Brain pericyte (primary cell): ENCODE data around the gene TMEM117.
"Not testable (repeated sequence)": the region's sequence is repeated elsewhere in the genome, so short reads cannot be mapped to it uniquely, and the experiment has no call there.

Source experiments
- DNase-seq: peaks from one replicate; pipeline ENCODE4 v3.0.0-alpha.2; 2012; ENCODE audit warnings: low read depth, low spot score

The TMEM117 gene

GRCh38 chr12:44091948-44092606 is 256.2 kb downstream of the TMEM117 start:
- DNase-seq = no peak

- no peak for DNase-seq
Observed at GRCh38 chr12:44098786-44099185, 262.9 kb downstream of the TMEM117 start.

- no peak for DNase-seq
Observed at GRCh38 chr12:44099486-44099885, 263.6 kb downstream of the TMEM117 start.

DNA sequence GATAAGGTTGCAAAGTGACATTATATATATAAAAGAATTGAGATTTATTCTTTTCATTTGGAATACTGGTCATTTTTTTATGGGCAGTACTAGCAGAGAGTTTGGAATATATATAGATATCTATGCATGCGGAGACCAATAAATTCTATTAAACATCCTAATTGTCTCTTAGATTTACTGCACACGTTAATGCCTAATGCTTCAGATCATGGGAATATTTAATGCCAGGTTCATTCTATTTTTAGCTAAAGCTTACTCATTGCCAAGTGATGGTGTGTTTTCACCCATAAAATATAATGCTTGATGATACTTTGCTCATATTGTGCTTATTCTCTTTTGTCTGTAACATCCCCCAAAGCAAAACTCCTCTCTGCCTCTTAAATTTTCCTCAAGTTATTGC is 264.4 kb downstream of the TMEM117 start:
- no peak for DNase-seq

- DNase-seq = no peak
Observed at GRCh38 chr12:44101475-44101874, 265.6 kb downstream of the TMEM117 start.

- no peak for DNase-seq
Observed at GRCh38 chr12:44114906-44115305, 279.0 kb downstream of the TMEM117 start.

- DNase-seq = no peak
Observed at GRCh38 chr12:44117337-44117736, 281.5 kb downstream of the TMEM117 start.

- DNase-seq = no peak
Observed at GRCh38 chr12:44118946-44119345, 283.1 kb downstream of the TMEM117 start.

DNA sequence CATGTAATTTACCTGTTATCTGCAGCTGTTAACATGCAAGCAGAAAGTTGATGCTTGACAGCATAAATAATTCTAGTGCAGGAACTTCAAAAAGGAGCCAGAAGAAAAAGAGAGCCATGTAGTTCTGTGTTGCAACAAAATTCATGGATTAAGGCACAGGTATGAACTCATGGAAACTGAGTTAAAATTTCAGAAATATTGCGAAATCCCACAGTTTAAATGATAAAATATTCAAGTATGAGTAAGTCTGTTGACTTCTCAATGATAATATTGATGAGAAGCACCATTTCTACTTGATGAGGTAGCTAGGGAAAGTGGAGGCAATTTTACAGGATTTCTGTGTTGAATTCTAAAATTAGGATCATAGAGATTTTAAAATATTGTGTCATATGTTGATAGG is 290.9 kb downstream of the TMEM117 start:
- DNase-seq = no peak

GRCh38 chr12:44127966-44128710 is 292.3 kb downstream of the TMEM117 start:
- no peak for DNase-seq

- no peak for DNase-seq
Observed at GRCh38 chr12:44143175-44143574, 307.3 kb downstream of the TMEM117 start.

- no peak for DNase-seq
Observed at GRCh38 chr12:44148936-44149335, 313.1 kb downstream of the TMEM117 start.

- DNase-seq = no peak
Observed at GRCh38 chr12:44154128-44154527, 318.2 kb downstream of the TMEM117 start.

GRCh38 chr12:44155358-44155757 is 319.5 kb downstream of the TMEM117 start:
- no peak for DNase-seq

- DNase-seq = no peak
Observed at GRCh38 chr12:44157359-44157758, 321.5 kb downstream of the TMEM117 start.

- no peak for DNase-seq
Observed at GRCh38 chr12:44158746-44159145, 322.9 kb downstream of the TMEM117 start.

- no peak for DNase-seq
Observed at GRCh38 chr12:44159216-44159615, 323.3 kb downstream of the TMEM117 start.

GRCh38 chr12:44159862-44160261 is 324.0 kb downstream of the TMEM117 start:
- DNase-seq = no peak

GRCh38 chr12:44162961-44163360 is 327.1 kb downstream of the TMEM117 start:
- DNase-seq = no peak

GRCh38 chr12:44174053-44174452 is 338.2 kb downstream of the TMEM117 start:
- no peak for DNase-seq

DNA sequence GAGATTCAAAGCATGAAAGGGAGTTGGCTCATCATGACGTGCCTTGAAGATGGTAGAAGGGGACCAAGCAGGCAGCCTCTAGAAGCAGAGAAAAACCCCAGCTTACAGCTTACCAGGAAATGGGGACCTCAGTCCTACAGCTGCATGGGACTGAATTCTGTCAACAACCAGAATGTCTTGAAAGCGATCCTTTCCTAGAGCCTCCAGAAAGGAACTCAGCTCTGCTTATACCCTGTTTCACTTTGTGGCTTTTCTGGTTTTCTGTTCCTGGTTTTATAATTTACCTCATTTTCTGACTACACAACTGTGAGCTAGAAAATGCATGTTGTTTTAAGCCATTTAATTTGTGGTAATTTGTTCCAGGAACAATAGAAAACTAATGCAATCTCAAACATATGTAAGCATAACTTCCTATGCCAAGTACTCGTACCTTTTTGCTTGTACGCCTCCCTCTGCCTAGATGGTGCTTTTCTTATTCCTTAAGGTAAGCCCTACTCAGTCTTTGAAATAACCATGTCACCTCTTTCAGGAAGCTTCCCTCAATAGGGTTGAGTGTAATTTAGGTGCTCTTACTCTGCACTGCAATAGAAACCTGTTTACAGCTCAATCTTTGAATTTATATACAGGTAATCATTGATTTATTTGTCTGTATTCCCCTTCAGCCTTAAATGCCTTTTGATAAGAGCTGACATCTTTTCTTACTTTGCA is 348.8 kb downstream of the TMEM117 start:
- no peak for DNase-seq

- no peak for DNase-seq
Observed at GRCh38 chr12:44193281-44193680, 357.4 kb downstream of the TMEM117 start.

GRCh38 chr12:44195719-44196118 is 359.8 kb downstream of the TMEM117 start:
- not testable (repeated sequence) for DNase-seq
